ENCODE measurements around the gene PAQR6.

PAQR6 gene

DNA sequence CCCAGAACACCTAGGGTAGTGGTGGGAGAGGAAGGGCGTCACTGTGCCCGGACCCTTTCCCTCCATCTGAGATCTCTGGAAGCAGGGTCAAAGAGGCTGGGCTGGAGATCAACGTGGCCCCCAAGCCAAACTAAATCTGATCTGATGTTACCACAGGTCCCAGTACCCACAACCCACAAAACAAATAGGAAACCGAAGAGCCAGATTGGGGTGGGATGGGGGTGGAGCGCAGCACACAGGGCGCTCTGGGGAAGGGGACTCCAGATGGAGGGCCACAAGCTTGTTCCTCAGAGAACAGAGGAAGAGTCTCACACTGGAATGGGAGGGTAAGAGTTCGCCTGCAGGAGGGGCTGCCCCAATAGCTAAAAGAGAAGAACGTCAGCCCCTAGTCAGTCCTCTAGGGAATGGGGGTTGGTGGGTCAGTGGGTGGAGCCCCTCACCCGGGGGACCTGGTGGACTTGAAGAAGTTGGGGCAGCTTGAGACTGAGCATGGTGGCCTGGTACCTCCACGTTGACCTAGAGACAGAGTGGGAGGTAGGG lies 1.5 kb downstream of the PAQR6 start:
- H3K4me3 ChIP-seq (ENCODE audit: control insufficient read depth, low read depth, low read length): no peak overlapping the region
- no peak for DNase-seq (ENCODE audit: low read depth)
- no peak for TF ChIP-seq CTCF (IDR thresholded peaks at IDR 0.05; ENCODE audit: control insufficient read depth, insufficient read depth, low read depth, low read length, missing control alignments)

GRCh38 chr1:156245451-156246232 lies 2.2 kb downstream of the PAQR6 start:
- H3K4me3 ChIP-seq (ENCODE audit: control insufficient read depth, low read depth, low read length): no peak overlapping the region
- TF ChIP-seq CTCF (IDR thresholded peaks at IDR 0.05; ENCODE audit: control insufficient read depth, insufficient read depth, low read depth, low read length, missing control alignments): no peak
- no peak for DNase-seq (ENCODE audit: low read depth)

GRCh38 chr1:156244712-156245111 lies 3.1 kb downstream of the PAQR6 start:
- TF ChIP-seq CTCF (IDR thresholded peaks at IDR 0.05; ENCODE audit: control insufficient read depth, insufficient read depth, low read depth, low read length, missing control alignments): no peak
- DNase-seq (ENCODE audit: low read depth): no peak
- H3K4me3 ChIP-seq (ENCODE audit: control insufficient read depth, low read depth, low read length): no peak overlapping the region

DNA sequence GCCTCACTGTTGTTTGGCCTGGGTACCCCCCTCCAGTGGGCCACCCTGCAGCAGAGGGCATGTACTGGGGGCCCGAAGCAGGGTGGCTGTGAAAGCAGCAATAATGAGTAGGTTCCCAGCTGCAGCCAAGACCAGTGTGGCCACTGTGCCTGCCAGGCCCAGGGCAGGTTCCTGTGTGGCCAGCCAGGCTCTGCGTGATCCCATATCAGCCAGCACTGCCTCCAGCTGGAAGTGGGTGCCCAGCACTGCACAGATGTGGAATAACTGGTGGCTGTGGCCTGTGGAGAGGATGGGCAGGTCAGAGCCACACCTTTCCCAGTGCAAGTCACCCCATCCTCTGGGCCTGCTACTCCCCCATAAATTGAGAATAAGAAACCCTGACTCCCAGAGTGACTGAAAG lies 3.7 kb downstream of the PAQR6 start:
- no peak for DNase-seq (ENCODE audit: low read depth)
- TF ChIP-seq CTCF (IDR thresholded peaks at IDR 0.05; ENCODE audit: control insufficient read depth, insufficient read depth, low read depth, low read length, missing control alignments): no peak
- H3K4me3 ChIP-seq (ENCODE audit: control insufficient read depth, low read depth, low read length): no peak overlapping the region

GRCh38 chr1:156242738-156243137 lies 5.1 kb downstream of the PAQR6 start:
- no peak for TF ChIP-seq CTCF (IDR thresholded peaks at IDR 0.05; ENCODE audit: control insufficient read depth, insufficient read depth, low read depth, low read length, missing control alignments)
- DNase-seq (ENCODE audit: low read depth): no peak
- H3K4me3 ChIP-seq (ENCODE audit: control insufficient read depth, low read depth, low read length): no peak overlapping the region

- H3K4me3 ChIP-seq (ENCODE audit: control insufficient read depth, low read depth, low read length): no peak within 1 kb of the TSS
- no peak for DNase-seq (ENCODE audit: low read depth)
- TF ChIP-seq CTCF (IDR thresholded peaks at IDR 0.05; ENCODE audit: control insufficient read depth, insufficient read depth, low read depth, low read length, missing control alignments): no peak
Measured at GRCh38 chr1:156241926-156242325, 5.9 kb downstream of the PAQR6 start, which contains the start of gene BGLAP. Gene BGLAP, plus strand, starts transcription at chr1:156242184. Its CDS starts 48 bp downstream, at chr1:156242232.

Measured in AG09309 (cell line).